Stimulated activated effector memory CD8-positive, alpha-beta T cell treated with anti-CD3 and anti-CD28 coated beads, Interleukin-12 subunit alpha, Interleukin-12 subunit beta, amount 100 ng/mL, for 72 hours (primary cell): ENCODE results near the gene TRIM8.
A peak's percentile ranks its signal among the peaks of the same experiment; 100 is the strongest.

ENCODE experiments used
- ATAC-seq: fragments of 150-1000 bp; cut with Tn5 transposase; 2 replicates; pipeline ENCODE4 v1.10.0; 2021
- DNase-seq, 2 donors: peaks; one replicate each; pipeline ENCODE4 v3.0.0; 2021 to 2022; ENCODE audit warnings: low spot score in 2 of 2
- H3K27ac Mint-ChIP-seq: one replicate; pipeline ENCODE4 v1.8.0; 2022; ENCODE audit warnings: mild to moderate bottlenecking, mixed read lengths
- H3K36me3 Mint-ChIP-seq: one replicate; pipeline ENCODE4 v1.8.0; 2022; ENCODE audit warnings: mild to moderate bottlenecking, mixed read lengths
- H3K4me1 Mint-ChIP-seq: one replicate; pipeline ENCODE4 v1.8.0; 2022; ENCODE audit warnings: mixed read lengths
- H3K4me3 Mint-ChIP-seq: one replicate; pipeline ENCODE4 v1.8.0; 2022; ENCODE audit warnings: mild to moderate bottlenecking, mixed read lengths
- H3K9me3 Mint-ChIP-seq: one replicate; pipeline ENCODE4 v1.8.0; 2022; ENCODE audit warnings: mixed read lengths

TRIM8 gene

GRCh38 chr10:102701796-102702195 lies 57.5 kb downstream of the TRIM8 start:
- ATAC-seq, result no peak
- no peak overlapping the region for H3K4me3 Mint-ChIP-seq
- no peaks in the 10 kb centered on the region for H3K9me3 Mint-ChIP-seq
- peaks cover 12% of the 10 kb centered on the region for H3K4me1 Mint-ChIP-seq
- no peak for DNase-seq
- H3K36me3 Mint-ChIP-seq, result peaks cover 82% of the 10 kb centered on the region
- H3K27ac Mint-ChIP-seq, result no peak overlapping the region

- Mint-ChIP-seq H3K4me1 (peaks cover 21% of the 10 kb centered on the region), H3K36me3 (peaks cover 72% of the 10 kb centered on the region), H3K27ac (no peak overlapping the region), H3K4me3 (no peak overlapping the region), H3K9me3 (no peaks in the 10 kb centered on the region)
- ATAC-seq (peak; percentile 75), DNase-seq (no peak)
Observed at GRCh38 chr10:102702742-102703141, 58.5 kb downstream of the TRIM8 start.

- Mint-ChIP-seq H3K4me1 (peaks cover 32% of the 10 kb centered on the region), H3K4me3 (peak overlapping the region; percentile 17), H3K36me3 (peaks cover 50% of the 10 kb centered on the region), H3K9me3 (no peaks in the 10 kb centered on the region), H3K27ac (peak overlapping the region; percentile 46)
- DNase-seq, result no peak
- peak; percentile 82 for ATAC-seq
Observed at GRCh38 chr10:102704915-102705314, 60.6 kb downstream of the TRIM8 start.

GRCh38 chr10:102705531-102705930 lies 61.3 kb downstream of the TRIM8 start:
- H3K27ac Mint-ChIP-seq, result peak overlapping the region; percentile 46

More at GRCh38 chr10:102705531-102705930, 61.3 kb downstream of the TRIM8 start:
- Mint-ChIP-seq H3K36me3 (peaks cover 45% of the 10 kb centered on the region), H3K9me3 (no peaks in the 10 kb centered on the region), H3K4me1 (peaks cover 38% of the 10 kb centered on the region), H3K4me3 (peak overlapping the region; percentile 17)
- no peak for DNase-seq
- ATAC-seq, result no peak
